Vagina (tissue), 2 donors: ENCODE measurements around the gene NALCN.

Experiments used
- CTCF ChIP-seq, 3 experiments: fragments of 450-650 bp in 2 of 3; fragments of 200-600 bp in 1 of 3; sonication (generic) in 1 of 3; IDR thresholded peaks; one replicate each; pipeline ENCODE4 v1.5.1; 2017 to 2019; ENCODE audit warnings: antibody characterized with exemption in 3 of 3, mild to moderate bottlenecking in 2 of 3, moderate library complexity in 2 of 3
- POLR2AphosphoS5 ChIP-seq, 2 donors: sonication (generic); formaldehyde crosslinking; IDR thresholded peaks; one replicate each; pipeline ENCODE4 v1.9.0; 2017; ENCODE audit warnings: antibody characterized with exemption in 2 of 2, mild to moderate bottlenecking in 2 of 2, low read depth in 1 of 2; ENCODE audit not compliant: insufficient read depth in 1 of 2

DNA sequence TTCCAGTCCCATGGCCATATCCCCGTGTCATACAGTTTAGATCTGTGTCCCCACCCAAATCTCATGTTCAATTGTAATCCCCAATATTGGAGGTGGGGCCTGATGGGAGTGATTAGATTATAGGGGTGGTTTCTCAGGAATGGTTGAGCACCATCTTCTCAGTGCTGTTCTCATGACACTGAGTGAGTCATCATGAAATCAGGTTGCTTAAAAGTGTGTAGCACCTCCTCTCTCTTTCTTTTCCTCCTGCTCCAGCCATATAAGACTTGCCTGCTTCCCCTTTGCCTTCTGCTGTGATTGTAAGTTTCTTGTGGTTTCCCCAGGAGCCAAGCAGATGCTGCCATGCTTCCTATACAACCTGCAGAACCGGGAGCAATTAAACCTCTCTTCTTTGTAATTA lies 197.8 kb downstream of the NALCN start:
- TF ChIP-seq CTCF (IDR thresholded peaks at IDR 0.05) = no peak
- TF ChIP-seq POLR2AphosphoS5 (IDR thresholded peaks at IDR 0.05; ENCODE audit: insufficient read depth in 1 of 2, low read depth in 1 of 2) = no peak
